H1 (cell line): ENCODE measurements around the gene ARAP2. TPM values are rescaled to one million over a fixed set of nuclear protein-coding genes. Genes with fewer than 3 reads are reported as not detected.

Experiments used
- CBX5 ChIP-seq: fragments of 300-800, 300-1000 bp; sonication (generic); IDR thresholded peaks from 2 replicates; pipeline ENCODE4 v1.7.1; 2016; ENCODE audit warnings: antibody characterized with exemption, low read length, low read depth
- polyA plus RNA-seq, 7 experiments: library from polyadenylated mRNA; depleted of rRNA in 3 of 7; stranded (reverse) in 5 of 7; unstranded in 2 of 7; fragments of >200 nt in 5 of 7; fragments of 200-250 nt in 2 of 7; gene quantifications; 1 replicate in 5 of 7; 2 replicates in 1 of 7; 4 replicates in 1 of 7; pipeline versions ENCODE4 v1.2.1 to v1.2.3, GENCODE V29; 2011 to 2013; ENCODE audit warnings: missing spikeins in 2 of 7, mixed read lengths in 2 of 7
- total RNA-seq: library from RNA; stranded (reverse); fragmentation: NEBNext Ultra II Directional; extraction: Animal tissue kit (Norgen Biotek cat#: 25700); gene quantifications from 2 replicates; pipeline ENCODE4 v1.2.1, GENCODE V29; 2021

The ARAP2 gene
- total and polyA plus RNA-seq, 2 of the 8 experiments (the other 6 are each of a cell fraction or from before 2014, with no cell fraction given) = 0.15 to 2.3 TPM

DNA sequence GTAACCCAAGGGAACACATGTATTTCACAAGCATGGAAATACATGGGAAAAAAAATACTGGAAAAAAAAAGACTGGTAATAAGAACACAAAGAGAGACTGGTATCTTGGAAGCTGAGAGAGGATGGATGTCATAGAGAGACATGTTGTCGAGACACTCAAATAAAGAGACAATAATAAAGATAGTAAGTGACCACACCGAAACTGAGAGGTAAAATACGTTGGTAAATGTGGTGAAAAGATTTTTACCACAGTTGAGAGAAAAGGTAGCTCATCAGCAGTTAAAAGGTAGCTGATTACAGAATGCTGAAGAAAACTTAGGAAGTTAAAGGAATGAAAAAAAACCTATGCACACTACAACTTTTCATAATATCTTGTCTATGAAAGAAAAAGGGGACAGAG lies 81.1 kb downstream of the ARAP2 start (continued):
- TF ChIP-seq CBX5 = no peak
